ENCODE data around the gene GHDC.

Gene GHDC

DNA sequence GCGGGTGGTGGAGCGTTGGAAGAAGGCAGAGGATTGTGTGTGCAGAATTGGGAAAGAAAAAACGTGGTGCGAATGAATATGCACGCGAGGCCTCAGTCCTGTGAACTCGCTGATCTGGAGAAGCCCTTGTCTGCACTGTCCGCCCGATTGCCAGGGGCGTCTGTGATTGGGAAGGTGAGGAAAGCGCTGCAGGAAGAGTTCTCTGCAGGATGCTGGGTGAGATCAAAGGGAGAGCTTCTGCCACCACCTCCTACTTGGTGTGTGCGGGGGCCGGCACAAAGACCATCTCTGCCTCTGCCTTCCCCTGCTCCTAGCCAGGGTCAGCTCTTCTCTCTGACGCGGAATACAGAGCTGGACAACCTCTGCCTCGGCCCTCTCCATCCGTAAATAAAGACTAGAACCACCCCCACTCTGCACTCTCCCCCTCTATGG is 38.7 kb downstream of the GHDC start:
- TF ChIP-seq GATA2 (IDR thresholded peaks at IDR 0.05; ENCODE audit: low read depth, low read length) (no peak), GATA3 (IDR thresholded peaks at IDR 0.05; ENCODE audit: low read depth, low read length) (no peak)

DNA sequence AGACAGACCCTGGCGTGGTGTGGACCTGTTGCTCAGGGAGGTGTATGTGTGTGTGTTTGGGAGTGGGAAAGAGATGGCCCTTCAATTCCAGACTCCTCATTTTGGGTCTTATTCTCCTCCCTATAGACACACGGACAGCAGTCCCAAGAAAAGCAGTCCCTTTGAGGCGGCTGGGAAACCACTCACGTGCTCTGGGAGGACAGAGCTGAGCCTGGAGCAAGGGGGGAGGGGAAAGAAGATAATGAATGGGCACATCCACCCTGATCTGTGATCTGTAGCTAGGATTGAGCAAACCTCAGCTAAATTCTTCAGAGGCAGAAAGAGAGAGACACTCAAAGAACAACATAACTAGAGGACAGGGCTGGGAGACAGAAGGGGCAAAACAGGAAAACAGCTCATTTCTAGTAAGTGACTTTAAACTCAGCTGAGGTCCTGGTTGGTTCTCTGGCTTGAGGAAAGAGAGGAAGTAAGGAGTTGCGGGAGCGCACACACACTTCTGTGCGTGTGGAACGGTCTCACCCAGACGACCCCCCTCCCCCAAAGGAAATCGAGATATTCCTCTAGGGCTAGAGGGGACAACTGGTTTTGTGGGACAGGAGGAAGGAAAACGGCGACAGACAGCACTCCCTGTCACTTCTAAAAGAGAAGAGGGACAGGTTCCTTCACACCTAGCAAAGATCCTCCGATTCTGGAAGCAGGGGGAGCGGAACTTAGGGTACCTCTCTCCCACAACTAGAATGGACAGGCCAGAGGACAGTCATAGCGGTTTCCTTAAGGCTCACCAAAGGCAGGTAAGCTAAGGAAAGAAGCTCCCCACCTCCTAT is 40.2 kb downstream of the GHDC start:
- no peak for TF ChIP-seq GATA2 (IDR thresholded peaks at IDR 0.05; ENCODE audit: low read depth, low read length)
- TF ChIP-seq GATA3 (IDR thresholded peaks at IDR 0.05; ENCODE audit: low read depth, low read length) = no peak

DNA sequence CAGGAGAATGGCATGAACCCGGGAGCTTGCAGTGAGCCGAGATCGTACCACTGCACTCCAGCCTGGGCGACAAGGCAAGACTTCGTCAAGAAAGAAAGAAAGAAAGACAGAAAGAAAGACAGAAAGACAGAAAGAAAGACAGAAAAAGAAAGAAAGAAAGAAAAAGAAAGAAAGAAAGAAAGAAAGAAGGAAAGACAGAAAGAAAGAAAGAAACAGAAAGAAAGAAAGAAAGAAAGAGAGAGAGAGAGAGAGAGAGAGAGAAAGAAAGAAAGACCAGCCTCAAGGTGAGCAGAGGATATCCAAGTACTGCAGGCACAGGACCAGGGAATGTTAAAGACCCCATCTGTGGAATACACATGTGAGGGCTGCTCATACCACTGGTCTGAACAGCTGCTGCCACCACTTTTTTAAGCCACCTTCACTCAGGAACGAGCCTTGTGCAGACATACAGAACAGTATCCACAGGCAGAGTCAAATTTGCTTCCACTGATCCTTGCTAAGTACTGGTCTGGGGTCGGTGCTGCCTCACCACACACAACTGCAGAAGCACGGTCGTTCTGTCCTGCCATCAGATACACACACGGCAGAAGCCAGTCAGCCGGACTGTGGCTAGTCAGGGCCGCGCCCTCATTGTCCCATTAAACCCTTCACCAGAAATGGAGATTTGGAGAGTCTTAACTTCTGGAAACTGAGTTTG is 47.2 kb downstream of the GHDC start:
- TF ChIP-seq GATA2 (IDR thresholded peaks at IDR 0.05; ENCODE audit: low read depth, low read length) (no peak), GATA3 (IDR thresholded peaks at IDR 0.05; ENCODE audit: low read depth, low read length) (no peak)

DNA sequence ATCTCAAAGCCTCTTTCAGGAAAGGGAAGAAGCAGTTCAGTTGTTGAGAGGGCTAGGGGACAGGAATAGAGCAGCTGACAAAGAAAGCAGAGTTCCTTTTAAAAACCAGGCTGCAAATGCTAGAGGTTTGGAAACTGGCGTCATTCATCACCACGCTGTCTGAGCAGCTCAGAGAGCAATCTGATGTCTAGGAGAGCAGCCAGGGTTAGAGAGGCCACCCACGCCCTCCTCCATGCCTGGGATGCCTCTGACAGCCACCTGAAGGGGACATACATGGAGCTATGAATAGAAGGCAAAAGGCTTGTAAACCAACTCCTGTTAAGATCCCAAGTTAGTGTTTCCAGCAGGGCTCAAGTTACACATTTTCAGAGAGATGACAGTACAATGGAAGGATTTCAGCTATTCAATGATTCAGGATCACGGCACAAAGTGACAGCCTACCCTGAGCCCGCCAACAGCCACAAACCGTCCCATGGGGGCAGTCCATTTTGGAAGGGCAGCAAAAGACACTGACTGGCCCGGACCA is 51.9 kb downstream of the GHDC start:
- TF ChIP-seq GATA3 (IDR thresholded peaks at IDR 0.05; ENCODE audit: low read depth, low read length) (no peak), GATA2 (IDR thresholded peaks at IDR 0.05; ENCODE audit: low read depth, low read length) (no peak)

DNA sequence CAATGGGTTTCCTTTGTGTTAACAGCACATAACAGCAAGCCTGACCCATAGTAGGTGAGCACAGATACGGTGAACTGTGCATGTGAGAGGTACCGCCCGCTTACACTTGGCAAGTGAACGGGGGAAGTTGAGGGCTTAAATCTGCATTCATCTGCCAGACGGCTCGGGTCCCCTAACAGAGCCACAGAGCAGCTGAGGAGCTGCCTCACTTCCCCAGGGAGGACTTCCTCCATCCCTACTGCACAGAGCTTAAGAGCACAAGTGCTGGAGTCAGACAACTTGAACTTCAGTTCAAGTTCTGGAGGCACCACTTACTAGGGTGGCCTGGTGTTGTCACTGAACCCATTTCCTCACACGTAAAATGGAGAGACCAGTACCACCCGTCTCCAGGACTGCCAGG is 52.9 kb downstream of the GHDC start:
- TF ChIP-seq GATA2 (IDR thresholded peaks at IDR 0.05; ENCODE audit: low read depth, low read length) (no peak), GATA3 (IDR thresholded peaks at IDR 0.05; ENCODE audit: low read depth, low read length) (no peak)
